Activated naive CD4-positive, alpha-beta T cell treated with anti-CD3 and anti-CD28 coated beads for 36 hours (primary cell): ENCODE data around the gene SMAP1. TPM values are rescaled to one million over a fixed set of nuclear protein-coding genes. Genes with fewer than 3 reads are reported as not detected.

Experiments
- CTCF ChIA-PET: fragments of 350-600 bp; sonication (Branson Sonifier 250); formaldehyde crosslinking; loops from one replicate; lab custom pipeline; 2021; ENCODE audit warnings: antibody characterized with exemption; lab: Charles Lee
- DNase-seq: peaks from one replicate; pipeline ENCODE4 v3.0.0-alpha.2; 2020
- H3K27ac Mint-ChIP-seq: one replicate; pipeline ENCODE4 v1.8.0; 2021; ENCODE audit warnings: mild to moderate bottlenecking, mixed read lengths
- H3K27me3 Mint-ChIP-seq: one replicate; pipeline ENCODE4 v1.8.0; 2021; ENCODE audit warnings: low read depth, mixed read lengths
- H3K36me3 Mint-ChIP-seq: one replicate; pipeline ENCODE4 v1.8.0; 2021; ENCODE audit warnings: low read depth, mixed read lengths
- H3K4me1 Mint-ChIP-seq: one replicate; pipeline ENCODE4 v1.8.0; 2021; ENCODE audit warnings: low read depth, mixed read lengths
- H3K4me3 Mint-ChIP-seq: one replicate; pipeline ENCODE4 v1.8.0; 2021; ENCODE audit warnings: mild to moderate bottlenecking, moderate library complexity, mixed read lengths
- H3K9me3 Mint-ChIP-seq: one replicate; pipeline ENCODE4 v1.8.0; 2021; ENCODE audit warnings: mixed read lengths
- intact Hi-C: fragments of 100-400 bp; cut with micrococcal nuclease; formaldehyde crosslinking; loops from one replicate; pipeline ENCODE4 v1.15.1; 2023
- total RNA-seq, 2 experiments: library from RNA; stranded (reverse); gene quantifications; one replicate each; pipeline ENCODE4 v1.2.3, GENCODE V29; 2021

Gene SMAP1
- total RNA-seq, 2 experiments from 2014 or later: 15.8 to 16.1 TPM

GRCh38 chr6:70847106-70848084 lies 179.7 kb downstream of the SMAP1 start:
- no peak overlapping the region for H3K4me3 Mint-ChIP-seq

DNA sequence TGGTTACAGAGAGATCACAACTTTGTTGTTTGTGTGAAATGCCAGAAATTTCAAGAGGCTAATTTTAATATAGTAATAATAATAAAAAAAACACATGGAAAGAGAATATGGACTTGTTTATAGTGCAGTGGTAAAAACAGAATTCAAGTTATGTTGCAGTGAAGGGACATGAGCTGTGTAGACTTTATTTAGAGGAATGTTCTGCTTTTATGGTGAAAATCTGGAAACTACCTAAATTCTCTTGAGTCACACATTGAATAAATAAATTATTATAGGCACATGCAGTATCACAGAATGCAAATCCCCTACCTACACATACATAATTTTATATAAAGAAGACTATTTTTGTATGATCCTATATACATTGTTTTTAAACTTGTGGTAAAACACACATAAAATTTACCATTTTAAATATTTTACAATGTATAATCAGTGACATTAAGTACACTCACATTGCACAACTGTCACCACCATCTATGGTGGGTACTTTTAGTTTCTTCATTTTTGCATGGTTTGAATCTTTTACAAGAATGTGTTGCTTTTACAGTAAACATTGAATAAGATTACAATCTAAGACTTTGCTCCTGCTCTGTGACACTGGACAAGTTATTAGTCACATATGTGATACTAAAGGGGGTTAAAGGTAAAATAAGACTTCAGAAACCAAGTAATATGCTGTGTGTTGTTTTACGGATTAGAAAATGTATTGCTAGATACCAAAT lies 181.8 kb downstream of the SMAP1 start:
- H3K4me3 Mint-ChIP-seq: no peak overlapping the region

More at GRCh38 chr6:70847106-70848084, 179.7 kb downstream of the SMAP1 start:
- H3K27me3 Mint-ChIP-seq: no peaks in the 10 kb centered on the region
- H3K36me3 Mint-ChIP-seq: peaks cover 1% of the 10 kb centered on the region
- CTCF ChIA-PET: no interaction called here
- H3K4me1 Mint-ChIP-seq: peaks cover 3% of the 10 kb centered on the region
- no peak for DNase-seq
- no peak overlapping the region for H3K27ac Mint-ChIP-seq
- no peaks in the 10 kb centered on the region for H3K9me3 Mint-ChIP-seq
- intact Hi-C loops: no loop called here

DNA sequence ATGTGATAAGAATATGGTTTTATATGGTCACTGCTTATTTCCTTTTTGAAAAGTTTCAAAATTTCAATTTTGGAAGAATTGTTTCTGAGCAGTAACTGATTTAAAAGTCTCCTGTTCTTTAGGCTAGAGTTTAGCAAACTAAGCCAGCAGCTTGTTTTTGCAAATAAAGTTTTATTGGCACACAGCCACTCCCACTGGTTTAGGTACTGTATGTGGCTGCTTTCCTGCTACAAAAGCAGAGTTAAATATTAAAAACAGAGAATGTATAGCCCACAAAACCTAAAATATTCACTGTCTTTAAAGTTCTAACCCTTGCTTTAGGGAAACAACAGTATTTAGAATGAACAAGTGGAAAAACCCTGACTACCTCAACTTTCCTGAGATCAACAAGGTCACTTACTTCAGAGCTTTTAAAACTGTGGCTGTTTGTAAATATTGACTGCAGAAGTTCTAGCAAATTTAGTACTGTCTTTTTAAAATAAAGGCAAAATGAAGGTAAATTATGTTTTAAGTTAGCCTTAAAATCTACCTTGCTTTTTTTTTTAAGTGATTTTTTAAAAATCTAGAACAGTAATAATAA lies 185.1 kb downstream of the SMAP1 start:
- Mint-ChIP-seq H3K36me3 (peaks cover 1% of the 10 kb centered on the region), H3K27ac (no peak overlapping the region), H3K4me3 (no peak overlapping the region), H3K27me3 (no peaks in the 10 kb centered on the region), H3K4me1 (no peaks in the 10 kb centered on the region), H3K9me3 (no peaks in the 10 kb centered on the region)
- no peak for DNase-seq
- intact Hi-C loops: no loop called here
- CTCF ChIA-PET: no interaction called here

More for the DNA sequence above, 181.8 kb downstream of the SMAP1 start:
- H3K9me3 Mint-ChIP-seq: no peaks in the 10 kb centered on the region
- CTCF ChIA-PET: no interaction called here
- H3K27me3 Mint-ChIP-seq: no peaks in the 10 kb centered on the region
- H3K36me3 Mint-ChIP-seq: peaks cover 3% of the 10 kb centered on the region
- intact Hi-C loops: no loop called here
- no peak overlapping the region for H3K27ac Mint-ChIP-seq
- no peak for DNase-seq
- peaks cover 3% of the 10 kb centered on the region for H3K4me1 Mint-ChIP-seq

- H3K36me3 Mint-ChIP-seq: peaks cover 6% of the 10 kb centered on the region
These were observed 189.8 kb downstream of the SMAP1 start for GRCh38 chr6:70857387-70858077.

DNA sequence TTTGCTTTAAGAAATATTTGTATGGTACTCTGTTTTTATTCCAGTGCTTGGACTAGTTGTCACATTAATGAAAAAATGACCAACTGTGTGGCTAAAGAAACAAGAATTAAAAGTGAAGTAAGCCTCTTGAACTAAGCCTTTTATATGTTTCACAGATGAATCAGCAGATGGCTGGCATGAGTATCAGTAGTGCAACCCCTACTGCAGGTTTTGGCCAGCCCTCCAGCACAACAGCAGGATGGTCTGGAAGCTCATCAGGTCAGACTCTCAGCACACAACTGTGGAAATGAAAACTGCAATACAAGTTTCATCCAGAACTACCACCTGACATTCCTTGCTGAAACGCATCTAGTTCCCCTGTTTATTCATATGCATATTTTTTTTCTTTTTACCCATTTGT lies 192.4 kb downstream of the SMAP1 start:
- CTCF ChIA-PET: interaction anchor here (1.4 kb wide), 1 partner anchor 24 kb away, joined by 4 read pairs; no protein-coding TSS in a partner anchor
- Mint-ChIP-seq H3K27ac (no peak overlapping the region), H3K4me1 (no peaks in the 10 kb centered on the region), H3K9me3 (no peaks in the 10 kb centered on the region), H3K27me3 (no peaks in the 10 kb centered on the region), H3K4me3 (no peak overlapping the region), H3K36me3 (peaks cover 4% of the 10 kb centered on the region)
- DNase-seq: no peak
- intact Hi-C loops: no loop called here

More at GRCh38 chr6:70857387-70858077, 189.8 kb downstream of the SMAP1 start:
- Mint-ChIP-seq H3K9me3 (no peaks in the 10 kb centered on the region), H3K4me3 (no peak overlapping the region), H3K4me1 (no peaks in the 10 kb centered on the region), H3K27ac (no peak overlapping the region), H3K27me3 (no peaks in the 10 kb centered on the region)
- intact Hi-C loops: no loop called here
- CTCF ChIA-PET: interaction anchor here (1.2 to 1.3 kb wide), 2 partner anchors 27 to 151 kb away, joined by 4 read pairs; no protein-coding TSS in a partner anchor
- no peak for DNase-seq

GRCh38 chr6:70860920-70861319 lies 193.2 kb downstream of the SMAP1 start:
- DNase-seq: no peak
- no peaks in the 10 kb centered on the region for H3K4me1 Mint-ChIP-seq
- CTCF ChIA-PET: interaction anchor here (1.4 kb wide), 1 partner anchor 23 kb away, joined by 4 read pairs; no protein-coding TSS in a partner anchor

DNA sequence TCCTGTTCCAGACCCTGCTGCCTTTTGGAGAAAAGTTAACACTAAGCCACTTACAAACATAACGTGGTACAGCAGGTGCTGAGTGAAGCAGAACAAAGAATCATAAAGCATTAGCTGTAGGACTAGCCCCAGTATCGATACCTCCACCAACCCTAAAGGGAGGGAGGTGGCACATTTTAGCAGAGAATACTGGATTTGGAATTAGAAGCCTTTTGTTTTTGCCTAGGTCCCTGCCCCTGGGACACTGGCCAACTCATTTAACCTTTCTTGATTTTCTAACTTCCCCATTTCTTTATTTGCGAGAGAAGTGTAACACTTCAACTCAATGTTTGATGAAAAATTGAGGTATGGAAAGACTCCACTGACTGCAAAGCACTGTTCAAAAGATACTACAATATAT lies 195.7 kb downstream of the SMAP1 start:
- H3K4me1 Mint-ChIP-seq: no peaks in the 10 kb centered on the region
- no peak for DNase-seq
- CTCF ChIA-PET: interaction anchor here (1.1 kb wide), 1 partner anchor 149 kb away, joined by 3 read pairs; no protein-coding TSS in a partner anchor
- no peak overlapping the region for H3K27ac Mint-ChIP-seq
- intact Hi-C loops: no loop called here
- H3K36me3 Mint-ChIP-seq: peaks cover 6% of the 10 kb centered on the region
- H3K27me3 Mint-ChIP-seq: no peaks in the 10 kb centered on the region
- no peak overlapping the region for H3K4me3 Mint-ChIP-seq
- H3K9me3 Mint-ChIP-seq: peaks cover 4% of the 10 kb centered on the region

More at GRCh38 chr6:70860920-70861319, 193.2 kb downstream of the SMAP1 start:
- H3K4me3 Mint-ChIP-seq: no peak overlapping the region
- H3K27me3 Mint-ChIP-seq: no peaks in the 10 kb centered on the region
- H3K9me3 Mint-ChIP-seq: no peaks in the 10 kb centered on the region
- no peak overlapping the region for H3K27ac Mint-ChIP-seq
- intact Hi-C loops: no loop called here
- H3K36me3 Mint-ChIP-seq: peaks cover 4% of the 10 kb centered on the region

DNA sequence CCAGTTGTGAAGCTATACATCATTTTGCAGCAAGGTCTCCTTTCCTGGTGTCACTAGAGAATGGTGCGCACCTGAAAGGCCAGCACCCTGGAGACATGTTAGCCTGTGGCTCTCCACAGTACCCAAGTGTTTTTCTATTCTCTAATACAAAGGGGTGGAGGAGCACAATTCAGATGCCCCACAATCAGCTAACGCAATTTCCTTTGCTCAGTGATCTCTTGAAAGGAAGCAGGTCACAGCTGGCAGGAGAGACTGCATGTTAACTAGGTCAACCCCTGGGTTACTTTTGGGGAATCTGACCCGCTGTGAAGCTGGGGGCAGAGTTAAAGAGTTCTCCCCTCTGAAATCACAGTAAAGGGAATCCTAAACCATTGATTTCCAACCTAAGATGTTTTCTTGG lies 196.7 kb downstream of the SMAP1 start:
- H3K9me3 Mint-ChIP-seq: peaks cover 4% of the 10 kb centered on the region
- intact Hi-C loops: no loop called here
- CTCF ChIA-PET: interaction anchor here (0.7 to 2.3 kb wide), 4 partner anchors 18 to 527 kb away, joined by 3 to 7 read pairs (median 4); no protein-coding TSS in a partner anchor

DNA sequence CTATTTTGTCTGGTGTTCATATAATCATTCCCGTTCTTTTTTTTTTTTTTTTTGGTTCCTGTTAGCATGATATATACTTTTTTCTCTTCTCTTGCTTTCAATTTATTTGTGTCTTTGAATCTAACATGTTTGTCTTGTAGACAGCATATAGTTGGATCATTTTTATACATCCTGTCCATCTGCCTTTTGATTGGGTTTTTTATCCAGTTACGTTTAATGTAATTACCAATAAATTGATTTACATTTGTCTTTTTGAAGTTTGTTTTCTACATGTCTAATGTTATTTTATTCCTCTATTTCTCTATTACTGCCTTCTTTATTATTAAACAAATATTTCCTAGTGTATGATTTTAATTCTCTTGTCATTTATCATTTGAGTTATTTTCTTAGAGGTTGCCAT lies 204.8 kb downstream of the SMAP1 start:
- H3K27ac Mint-ChIP-seq: no peak overlapping the region
- H3K4me3 Mint-ChIP-seq: no peak overlapping the region
- peaks cover 17% of the 10 kb centered on the region for H3K9me3 Mint-ChIP-seq
- H3K36me3 Mint-ChIP-seq: peaks cover 9% of the 10 kb centered on the region
- CTCF ChIA-PET: interaction anchor here (0.6 to 0.7 kb wide), 2 partner anchors 9 to 352 kb away, joined by 3 to 4 read pairs; no protein-coding TSS in a partner anchor
- intact Hi-C loops: no loop called here
- DNase-seq: no peak
- peaks cover 7% of the 10 kb centered on the region for H3K27me3 Mint-ChIP-seq
- H3K4me1 Mint-ChIP-seq: no peaks in the 10 kb centered on the region

More for the DNA sequence above, 196.7 kb downstream of the SMAP1 start:
- Mint-ChIP-seq H3K27me3 (no peaks in the 10 kb centered on the region), H3K4me3 (no peak overlapping the region), H3K36me3 (peaks cover 6% of the 10 kb centered on the region), H3K4me1 (no peaks in the 10 kb centered on the region), H3K27ac (no peak overlapping the region)
- DNase-seq: no peak

DNA sequence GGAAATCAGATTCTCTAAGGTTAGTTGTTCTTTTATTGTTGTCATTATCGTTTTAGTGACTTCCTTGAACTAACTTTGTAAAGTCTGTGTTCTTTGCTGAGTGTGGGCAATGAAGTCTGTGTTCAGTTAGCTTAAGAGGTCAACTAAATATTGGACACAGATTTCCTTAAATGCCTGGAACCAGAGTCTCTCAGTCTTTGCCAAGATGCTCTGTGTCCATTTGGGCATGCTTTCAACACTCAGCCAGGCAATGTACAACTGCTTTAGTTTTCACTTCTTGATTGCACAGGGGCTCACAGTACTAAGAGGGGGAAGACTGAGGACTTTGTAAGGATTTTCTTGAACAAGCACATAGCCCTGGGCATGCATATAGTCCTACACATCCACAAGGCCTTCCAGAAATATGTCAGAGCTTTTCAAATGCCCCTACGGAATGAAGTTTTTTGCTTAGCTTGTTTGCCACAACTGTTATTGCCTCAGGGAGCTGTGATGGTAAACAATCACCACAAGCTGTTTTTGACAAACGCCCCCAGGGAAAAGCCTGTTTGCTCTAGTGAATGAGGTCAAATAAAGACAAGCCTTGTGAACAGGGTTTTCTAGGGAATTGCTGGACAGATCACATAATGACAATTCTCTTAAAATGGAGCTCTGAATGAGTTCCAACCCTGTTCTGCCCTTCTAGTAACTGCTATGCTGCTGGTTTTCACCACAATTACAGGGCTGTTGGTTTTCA lies 206.7 kb downstream of the SMAP1 start:
- no peaks in the 10 kb centered on the region for H3K4me1 Mint-ChIP-seq
- intact Hi-C loops: no loop called here
- DNase-seq: no peak
- peaks cover 11% of the 10 kb centered on the region for H3K27me3 Mint-ChIP-seq
- no peak overlapping the region for H3K4me3 Mint-ChIP-seq
- H3K27ac Mint-ChIP-seq: no peak overlapping the region
- peaks cover 9% of the 10 kb centered on the region for H3K36me3 Mint-ChIP-seq
- peaks cover 17% of the 10 kb centered on the region for H3K9me3 Mint-ChIP-seq
- CTCF ChIA-PET: interaction anchor here (0.6 to 1.5 kb wide), 2 partner anchors 10 to 452 kb away, joined by 5 to 9 read pairs; no protein-coding TSS in a partner anchor

- Mint-ChIP-seq H3K4me3 (no peak overlapping the region), H3K36me3 (no peaks in the 10 kb centered on the region), H3K27ac (no peak overlapping the region), H3K9me3 (no peaks in the 10 kb centered on the region), H3K27me3 (peaks cover 8% of the 10 kb centered on the region), H3K4me1 (no peaks in the 10 kb centered on the region)
- CTCF ChIA-PET: interaction anchor here (0.7 to 1.4 kb wide), 3 partner anchors 31 to 173 kb away, joined by 3 to 8 read pairs (median 4); no protein-coding TSS in a partner anchor
- intact Hi-C loops: no loop called here
- no peak for DNase-seq
These were observed 211.8 kb downstream of the SMAP1 start for GRCh38 chr6:70879496-70879895.
